Measurements from ENCODE around the gene RTN4R. TPM values are rescaled to one million over a fixed set of nuclear protein-coding genes. Genes with fewer than 3 reads are reported as not detected.
"Not testable (repeated sequence)": the region's sequence is repeated elsewhere in the genome, so short reads cannot be mapped to it uniquely, and the experiment has no call there.

RTN4R gene
- total and polyA plus RNA-seq, 2 donors (not counting 1 experiment from before 2014, with no cell fraction given), result 0.42 to 0.79 TPM

- no peak for TF ChIP-seq EZH2 (IDR thresholded peaks at IDR 0.05; ENCODE audit: borderline replicate concordance, insufficient read depth, low read depth, low read length, poor library complexity, severe bottlenecking)
- no peak for TF ChIP-seq CTCF (IDR thresholded peaks at IDR 0.05)
- intact Hi-C loops (cut with micrococcal nuclease), result no loop called here
- Mint-ChIP-seq H3K4me1 (peaks cover 4% of the 10 kb centered on the region), H3K27ac (no peak overlapping the region), H3K4me3 (no peak overlapping the region), H3K27me3 (peaks cover 4% of the 10 kb centered on the region), H3K9me3 (ENCODE audit: insufficient read depth) (no peaks in the 10 kb centered on the region)
- WGBS (ENCODE audit: insufficient coverage), result 91% methylated on average over 11 of the region's 15 CpGs
- ATAC-seq (ENCODE audit: low read depth), result no peak
- Histone ChIP-seq H3K36me3 (replicated peaks in 1 of 2; ENCODE audit: control extremely low read depth in 1 of 2, control insufficient read depth in 1 of 2, extremely low read depth in 1 of 2, insufficient read depth in 2 of 2, low read length in 1 of 2) (no peaks in the 10 kb centered on the region), H3K9me3 (ENCODE audit: control extremely low read depth in 1 of 3, control insufficient read depth in 2 of 3, insufficient read depth in 1 of 3, low read length in 2 of 3) (no peaks in the 10 kb centered on the region), H3K27ac (ENCODE audit: low read length in 2 of 2) (no peak overlapping the region), H2AFZ (ENCODE audit: insufficient read depth, low read depth, low read length, poor library complexity, severe bottlenecking) (no peak overlapping the region), H3K9ac (ENCODE audit: low read length) (no peak overlapping the region), H3K4me3 (ENCODE audit: control extremely low read depth in 1 of 5, extremely low read depth in 1 of 5, insufficient read depth in 1 of 5, low read depth in 2 of 5, low read length in 4 of 5) (no peak overlapping the region), H3K27me3 (replicated peaks in 1 of 4; ENCODE audit: control extremely low read depth in 1 of 4, control insufficient read depth in 3 of 4, insufficient read depth in 4 of 4, low read length in 3 of 4) (peaks cover 0 to 4% (median 0%) of the 10 kb centered on the region in 4 experiments), H3K79me2 (ENCODE audit: control insufficient read depth, insufficient read depth, low read length) (no peaks in the 10 kb centered on the region), H3K4me2 (replicated peaks; ENCODE audit: low read depth, low read length, poor library complexity, severe bottlenecking) (no peak overlapping the region), H4K20me1 (ENCODE audit: control insufficient read depth, insufficient read depth, low read length, poor library complexity, severe bottlenecking) (no peaks in the 10 kb centered on the region), H3K4me1 (ENCODE audit: control insufficient read depth in 2 of 2, insufficient read depth in 2 of 2, low read length in 2 of 2) (peaks cover 0 to 3% of the 10 kb centered on the region in 2 donors)
- ChIA-PET CTCF (interaction anchor here (0.7 to 3.3 kb wide), 7 partner anchors 9 to 312 kb away, joined by 3 to 31 read pairs (median 5); no protein-coding TSS in a partner anchor), POLR2A (no interaction called here)
- no peak for DNase-seq
These were observed 15.0 kb upstream of the RTN4R start for GRCh38 chr22:20282901-20283673.

DNA sequence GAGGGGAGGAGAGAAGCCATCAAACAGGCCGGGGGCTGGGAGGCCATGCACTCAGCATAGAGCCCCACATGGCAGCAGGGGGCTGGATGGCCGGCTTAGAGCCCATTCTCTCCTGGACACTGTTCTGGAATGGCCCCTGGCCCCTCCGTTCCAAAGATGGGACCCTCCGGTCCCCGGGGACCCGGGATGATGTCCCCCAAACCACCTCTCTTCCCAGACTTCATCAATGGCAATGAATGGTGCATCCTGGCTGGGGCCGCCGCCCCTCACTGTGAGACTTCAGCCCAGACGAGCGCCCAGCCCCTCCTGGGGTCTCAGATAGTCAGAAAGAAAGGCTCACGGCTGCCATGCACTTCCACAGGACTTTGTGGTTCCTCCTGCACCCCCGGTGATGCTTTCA, 13.8 kb upstream of the RTN4R start:
- DNase-seq (no peak), ATAC-seq (ENCODE audit: low read depth) (no peak)
- Mint-ChIP-seq H3K9me3 (ENCODE audit: insufficient read depth) (no peaks in the 10 kb centered on the region), H3K4me3 (no peak overlapping the region), H3K27ac (no peak overlapping the region), H3K27me3 (peaks cover 3% of the 10 kb centered on the region), H3K4me1 (peaks cover 3% of the 10 kb centered on the region)
- H3K9me3 ChIP-seq (ENCODE audit: control extremely low read depth in 1 of 3, control insufficient read depth in 2 of 3, insufficient read depth in 1 of 3, low read length in 2 of 3), result no peaks in the 10 kb centered on the region
- peaks cover 0 to 1% of the 10 kb centered on the region in 2 donors for H3K4me1 ChIP-seq (ENCODE audit: control insufficient read depth in 2 of 2, insufficient read depth in 2 of 2, low read length in 2 of 2)
- intact Hi-C loops (cut with micrococcal nuclease), result no loop called here
- 78% methylated on average over 11 of the region's 12 CpGs for WGBS (ENCODE audit: insufficient coverage)
- POLR2A ChIA-PET, result no interaction called here
- no peak overlapping the region for H2AFZ ChIP-seq (ENCODE audit: insufficient read depth, low read depth, low read length, poor library complexity, severe bottlenecking)
- peaks cover 0 to 4% (median 0%) of the 10 kb centered on the region in 4 experiments for H3K27me3 ChIP-seq (replicated peaks in 1 of 4; ENCODE audit: control extremely low read depth in 1 of 4, control insufficient read depth in 3 of 4, insufficient read depth in 4 of 4, low read length in 3 of 4)
- H4K20me1 ChIP-seq (ENCODE audit: control insufficient read depth, insufficient read depth, low read length, poor library complexity, severe bottlenecking), result no peaks in the 10 kb centered on the region
- H3K4me3 ChIP-seq (ENCODE audit: control extremely low read depth in 1 of 5, extremely low read depth in 1 of 5, insufficient read depth in 1 of 5, low read depth in 2 of 5, low read length in 4 of 5), result no peak overlapping the region
- H3K27ac ChIP-seq (ENCODE audit: low read length in 2 of 2), result no peak overlapping the region
- H3K79me2 ChIP-seq (ENCODE audit: control insufficient read depth, insufficient read depth, low read length), result no peaks in the 10 kb centered on the region
- CTCF ChIA-PET, result interaction anchor here (1.2 kb wide), 1 partner anchor 125 kb away, joined by 7 read pairs; no protein-coding TSS in a partner anchor
- H3K9ac ChIP-seq (ENCODE audit: low read length), result no peak overlapping the region
- TF ChIP-seq EZH2 (IDR thresholded peaks at IDR 0.05; ENCODE audit: borderline replicate concordance, insufficient read depth, low read depth, low read length, poor library complexity, severe bottlenecking) (no peak), CTCF (IDR thresholded peaks at IDR 0.05) (no peak)
- no peak overlapping the region for H3K4me2 ChIP-seq (replicated peaks; ENCODE audit: low read depth, low read length, poor library complexity, severe bottlenecking)
- no peaks in the 10 kb centered on the region for H3K36me3 ChIP-seq (replicated peaks in 1 of 2; ENCODE audit: control extremely low read depth in 1 of 2, control insufficient read depth in 1 of 2, extremely low read depth in 1 of 2, insufficient read depth in 2 of 2, low read length in 1 of 2)

DNA sequence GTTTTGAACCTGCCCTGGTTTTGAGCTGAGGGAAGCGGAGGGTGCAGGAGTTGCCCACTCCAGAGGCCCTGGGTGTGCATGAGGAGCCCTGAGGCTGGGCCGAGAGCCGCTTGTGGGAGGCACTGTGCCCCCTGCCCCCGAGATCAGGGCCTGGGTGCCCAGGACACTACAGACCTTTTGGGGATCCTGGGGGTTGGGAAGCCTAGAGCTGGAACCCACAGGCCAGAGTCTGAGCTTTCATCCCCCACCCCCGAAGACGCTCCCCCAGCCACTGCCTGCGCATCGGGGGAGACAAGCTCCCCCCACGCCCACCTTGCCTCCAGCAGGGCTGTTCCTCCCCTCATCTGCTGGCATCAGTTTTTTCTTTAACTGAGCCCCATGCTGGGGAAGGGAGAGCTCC, 13.4 kb upstream of the RTN4R start:
- H3K79me2 ChIP-seq (ENCODE audit: control insufficient read depth, insufficient read depth, low read length); DNase-seq; POLR2A ChIA-PET; ATAC-seq (ENCODE audit: low read depth); H3K9me3 Mint-ChIP-seq (ENCODE audit: insufficient read depth); H4K20me1 ChIP-seq (ENCODE audit: control insufficient read depth, insufficient read depth, low read length, poor library complexity, severe bottlenecking); H3K4me2 ChIP-seq (replicated peaks; ENCODE audit: low read depth, low read length, poor library complexity, severe bottlenecking); H3K27ac ChIP-seq (ENCODE audit: low read length in 2 of 2); H3K27me3 ChIP-seq (replicated peaks in 1 of 4; ENCODE audit: control extremely low read depth in 1 of 4, control insufficient read depth in 3 of 4, insufficient read depth in 4 of 4, low read length in 3 of 4); H3K4me1 Mint-ChIP-seq; H2AFZ ChIP-seq (ENCODE audit: insufficient read depth, low read depth, low read length, poor library complexity, severe bottlenecking); H3K27ac Mint-ChIP-seq; H3K36me3 ChIP-seq (replicated peaks in 1 of 2; ENCODE audit: control extremely low read depth in 1 of 2, control insufficient read depth in 1 of 2, extremely low read depth in 1 of 2, insufficient read depth in 2 of 2, low read length in 1 of 2); H3K4me1 ChIP-seq (ENCODE audit: control insufficient read depth in 2 of 2, insufficient read depth in 2 of 2, low read length in 2 of 2); intact Hi-C loops (cut with micrococcal nuclease); H3K27me3 Mint-ChIP-seq; H3K9ac ChIP-seq (ENCODE audit: low read length); H3K9me3 ChIP-seq (ENCODE audit: control extremely low read depth in 1 of 3, control insufficient read depth in 2 of 3, insufficient read depth in 1 of 3, low read length in 2 of 3); H3K4me3 Mint-ChIP-seq; H3K4me3 ChIP-seq (ENCODE audit: control extremely low read depth in 1 of 5, extremely low read depth in 1 of 5, insufficient read depth in 1 of 5, low read depth in 2 of 5, low read length in 4 of 5): not testable (repeated sequence)
- CTCF ChIA-PET, result interaction anchor here (1.2 kb wide), 1 partner anchor 124 kb away, joined by 7 read pairs; no protein-coding TSS in a partner anchor
- 100% methylated on average over 1 of the region's 9 CpGs for WGBS (ENCODE audit: insufficient coverage)
